Mucosa of rectum (tissue), 2 donors: ENCODE results near the gene SUSD6.
"Not testable (repeated sequence)": the region's sequence is repeated elsewhere in the genome, so short reads cannot be mapped to it uniquely, and the experiment has no call there.

ENCODE experiments used
- H3K27ac ChIP-seq, 2 donors: one replicate each; pipeline ENCODE4 v1.7.0; 2013; ENCODE audit warnings: inconsistent platforms in 2 of 2, low read depth in 2 of 2, low read length in 2 of 2
- H3K27me3 ChIP-seq, 2 donors: one replicate each; pipeline ENCODE4 v1.7.0; 2013; ENCODE audit warnings: low read length in 2 of 2; ENCODE audit not compliant: control insufficient read depth in 2 of 2, insufficient read depth in 2 of 2
- H3K36me3 ChIP-seq, 2 donors: one replicate each; pipeline ENCODE4 v1.7.0; 2013; ENCODE audit warnings: low read length in 2 of 2; ENCODE audit not compliant: control insufficient read depth in 2 of 2, insufficient read depth in 2 of 2
- H3K4me1 ChIP-seq, 2 donors: one replicate each; pipeline ENCODE4 v1.7.0; 2013; ENCODE audit warnings: low read length in 2 of 2, mild to moderate bottlenecking in 1 of 2; ENCODE audit not compliant: control insufficient read depth in 2 of 2, insufficient read depth in 2 of 2
- H3K4me3 ChIP-seq, 2 donors: one replicate each; pipeline ENCODE4 v1.7.0; 2013; ENCODE audit warnings: low read length in 2 of 2
- H3K9ac ChIP-seq, 2 donors: one replicate each; pipeline ENCODE4 v1.7.0; 2013; ENCODE audit warnings: low read length in 2 of 2, low read depth in 1 of 2, mild to moderate bottlenecking in 1 of 2
- H3K9me3 ChIP-seq, 2 donors: one replicate each; pipeline ENCODE4 v1.7.0; 2013; ENCODE audit warnings: low read length in 2 of 2; ENCODE audit not compliant: control insufficient read depth in 2 of 2
- donor health status: healthy.
- donor health status: Normal muscosa, but diverticular disease.

The SUSD6 gene

GRCh38 chr14:69632164-69632563 is 20.8 kb downstream of the SUSD6 start:
- Histone ChIP-seq H3K9ac (no peak overlapping the region), H3K27ac (no peak overlapping the region), H3K4me3 (no peak overlapping the region), H3K27me3 (no peaks in the 10 kb centered on the region), H3K36me3 (peaks cover 0 to 2% of the 10 kb centered on the region in 2 donors), H3K9me3 (no peaks in the 10 kb centered on the region), H3K4me1 (peaks cover 33 to 55% of the 10 kb centered on the region in 2 donors)

- Histone ChIP-seq H3K27me3 (no peaks in the 10 kb centered on the region), H3K36me3 (peaks cover 0 to 2% of the 10 kb centered on the region in 2 donors), H3K9me3 (no peaks in the 10 kb centered on the region), H3K27ac (no peak overlapping the region), H3K4me3 (no peak overlapping the region), H3K9ac (no peak overlapping the region), H3K4me1 (peaks cover 38 to 60% of the 10 kb centered on the region in 2 donors)
These were observed 21.3 kb downstream of the SUSD6 start for GRCh38 chr14:69632593-69633151.

GRCh38 chr14:69633238-69633637 is 21.8 kb downstream of the SUSD6 start:
- Histone ChIP-seq H3K27me3 (no peaks in the 10 kb centered on the region), H3K9ac (no peak overlapping the region), H3K4me1 (peaks cover 44 to 64% of the 10 kb centered on the region in 2 donors), H3K9me3 (no peaks in the 10 kb centered on the region), H3K27ac (peak overlapping the region in 1 of 2 donors; percentile 11), H3K36me3 (peaks cover 0 to 2% of the 10 kb centered on the region in 2 donors), H3K4me3 (no peak overlapping the region)

- Histone ChIP-seq H3K27me3 (no peaks in the 10 kb centered on the region), H3K27ac (peak overlapping the region; percentile 77 to 79), H3K36me3 (no peaks in the 10 kb centered on the region), H3K9ac (peak overlapping the region in 1 of 2 donors; percentile 16), H3K9me3 (no peaks in the 10 kb centered on the region), H3K4me1 (peaks cover 53 to 64% of the 10 kb centered on the region in 2 donors), H3K4me3 (peak overlapping the region in 1 of 2 donors; percentile 20)
These were observed 24.7 kb downstream of the SUSD6 start for GRCh38 chr14:69635981-69636639.

- no peaks in the 10 kb centered on the region for H3K9me3 ChIP-seq
- peaks cover 53 to 60% of the 10 kb centered on the region in 2 donors for H3K4me1 ChIP-seq
- H3K9ac ChIP-seq, result no peak overlapping the region
- H3K27ac ChIP-seq, result peak overlapping the region; percentile 77 to 79
- H3K27me3 ChIP-seq, result no peaks in the 10 kb centered on the region
- H3K4me3 ChIP-seq, result peak overlapping the region in 1 of 2 donors; percentile 21
- no peaks in the 10 kb centered on the region for H3K36me3 ChIP-seq
These were observed 25.5 kb downstream of the SUSD6 start for GRCh38 chr14:69636718-69637480.

GRCh38 chr14:69637503-69638031 is 26.2 kb downstream of the SUSD6 start:
- Histone ChIP-seq H3K27me3 (no peaks in the 10 kb centered on the region), H3K36me3 (no peaks in the 10 kb centered on the region), H3K9ac (peak overlapping the region in 1 of 2 donors; percentile 11), H3K27ac (peak overlapping the region; percentile 77 to 79), H3K9me3 (no peaks in the 10 kb centered on the region), H3K4me1 (peaks cover 53 to 55% of the 10 kb centered on the region in 2 donors), H3K4me3 (peak overlapping the region in 1 of 2 donors; percentile 26)

GRCh38 chr14:69640931-69641330 is 29.5 kb downstream of the SUSD6 start:
- no peaks in the 10 kb centered on the region for H3K27me3 ChIP-seq
- H3K4me3 ChIP-seq, result no peak overlapping the region
- no peaks in the 10 kb centered on the region for H3K9me3 ChIP-seq
- H3K9ac ChIP-seq, result no peak overlapping the region
- peaks cover 59 to 64% of the 10 kb centered on the region in 2 donors for H3K4me1 ChIP-seq
- no peak overlapping the region for H3K27ac ChIP-seq
- H3K36me3 ChIP-seq, result no peaks in the 10 kb centered on the region

GRCh38 chr14:69642212-69642793 is 30.9 kb downstream of the SUSD6 start:
- Histone ChIP-seq H3K4me1 (peaks cover 49 to 51% of the 10 kb centered on the region in 2 donors), H3K27ac (peak overlapping the region in 1 of 2 donors; percentile 84)
- H3K4me3 ChIP-seq, H3K9ac ChIP-seq, H3K36me3 ChIP-seq, H3K27me3 ChIP-seq, H3K9me3 ChIP-seq: not testable (repeated sequence)

- Histone ChIP-seq H3K27ac (peak overlapping the region; percentile 84 to 95), H3K9ac (peak overlapping the region; percentile 10 to 41), H3K4me3 (peak overlapping the region; percentile 15 to 20), H3K4me1 (peaks cover 47 to 51% of the 10 kb centered on the region in 2 donors), H3K27me3 (no peaks in the 10 kb centered on the region), H3K9me3 (no peaks in the 10 kb centered on the region), H3K36me3 (no peaks in the 10 kb centered on the region)
These were observed 32.2 kb downstream of the SUSD6 start for GRCh38 chr14:69643430-69644200.
